ENCODE results near the gene KCNMB1. TPM values are rescaled to one million over a fixed set of nuclear protein-coding genes. Genes with fewer than 3 reads are reported as not detected.

The KCNMB1 gene
- total and polyA plus RNA-seq, 5 donors: 0.97 to 2.8 (median 1.4) TPM

- H3K4me1 ChIP-seq (ENCODE audit: control insufficient read depth, insufficient read depth, low read length): peaks cover 3% of the 10 kb centered on the region
- intact Hi-C loops (cut with DNase I): no loop called here
- WGBS: 60% methylated on average over 5 of the region's 5 CpGs
- H3K9me3 ChIP-seq (ENCODE audit: control insufficient read depth, low read length): no peaks in the 10 kb centered on the region
- DNase-seq (no peak), ATAC-seq (no peak)
- no peak overlapping the region for H3K4me3 ChIP-seq (ENCODE audit: low read length)
- H3K27ac ChIP-seq (ENCODE audit: low read length): no peak overlapping the region
- H3K27me3 ChIP-seq (ENCODE audit: control insufficient read depth, insufficient read depth): no peaks in the 10 kb centered on the region
Observed at GRCh38 chr5:170361616-170362015, 27.6 kb downstream of the KCNMB1 start.

GRCh38 chr5:170361116-170361515, 28.1 kb downstream of the KCNMB1 start:
- intact Hi-C loops (cut with DNase I): no loop called here
- peaks cover 3% of the 10 kb centered on the region for H3K4me1 ChIP-seq (ENCODE audit: control insufficient read depth, insufficient read depth, low read length)
- H3K9me3 ChIP-seq (ENCODE audit: control insufficient read depth, low read length): no peaks in the 10 kb centered on the region
- WGBS: 72% methylated on average over 5 of the region's 5 CpGs
- H3K4me3 ChIP-seq (ENCODE audit: low read length): no peak overlapping the region
- ATAC-seq: no peak
- H3K27me3 ChIP-seq (ENCODE audit: control insufficient read depth, insufficient read depth): no peaks in the 10 kb centered on the region
- no peak overlapping the region for H3K27ac ChIP-seq (ENCODE audit: low read length)
- DNase-seq: no peak

GRCh38 chr5:170360709-170361108, 28.5 kb downstream of the KCNMB1 start:
- no peak overlapping the region for H3K4me3 ChIP-seq (ENCODE audit: low read length)
- no peaks in the 10 kb centered on the region for H3K27me3 ChIP-seq (ENCODE audit: control insufficient read depth, insufficient read depth)
- peaks cover 3% of the 10 kb centered on the region for H3K4me1 ChIP-seq (ENCODE audit: control insufficient read depth, insufficient read depth, low read length)
- no peak overlapping the region for H3K27ac ChIP-seq (ENCODE audit: low read length)
- 69% methylated on average over 8 of the region's 8 CpGs for WGBS
- ATAC-seq (no peak), DNase-seq (no peak)
- no peaks in the 10 kb centered on the region for H3K9me3 ChIP-seq (ENCODE audit: control insufficient read depth, low read length)
- intact Hi-C loops (cut with DNase I): no loop called here

- intact Hi-C loops (cut with DNase I): no loop called here
- Histone ChIP-seq H3K27ac (ENCODE audit: low read length) (no peak overlapping the region), H3K4me3 (ENCODE audit: low read length) (no peak overlapping the region), H3K27me3 (ENCODE audit: control insufficient read depth, insufficient read depth) (no peaks in the 10 kb centered on the region), H3K4me1 (ENCODE audit: control insufficient read depth, insufficient read depth, low read length) (peaks cover 3% of the 10 kb centered on the region), H3K9me3 (ENCODE audit: control insufficient read depth, low read length) (no peaks in the 10 kb centered on the region)
- WGBS: 69% methylated on average over 8 of the region's 8 CpGs
- peak; percentile 44 to 47 for ATAC-seq
- DNase-seq: peak; percentile 52 to 83 (median 78)
Observed at GRCh38 chr5:170357955-170358444, 31.2 kb downstream of the KCNMB1 start.

- 57% methylated on average over 8 of the region's 8 CpGs for WGBS
- no peaks in the 10 kb centered on the region for H3K4me1 ChIP-seq (ENCODE audit: control insufficient read depth, insufficient read depth, low read length)
- ATAC-seq: peak in 1 of 2 donors; percentile 33
Observed at GRCh38 chr5:170355601-170356098, 33.5 kb downstream of the KCNMB1 start.

GRCh38 chr5:170353961-170354360, 35.2 kb downstream of the KCNMB1 start:
- ATAC-seq (no peak), DNase-seq (peak in 2 of 3 donors; percentile 70 to 85)
- H3K27ac ChIP-seq (ENCODE audit: low read length): no peak overlapping the region
- H3K4me1 ChIP-seq (ENCODE audit: control insufficient read depth, insufficient read depth, low read length): no peaks in the 10 kb centered on the region
- intact Hi-C loops (cut with DNase I): no loop called here
- H3K27me3 ChIP-seq (ENCODE audit: control insufficient read depth, insufficient read depth): no peaks in the 10 kb centered on the region
- 70% methylated on average over 9 of the region's 9 CpGs for WGBS
- no peak overlapping the region for H3K4me3 ChIP-seq (ENCODE audit: low read length)
- no peaks in the 10 kb centered on the region for H3K9me3 ChIP-seq (ENCODE audit: control insufficient read depth, low read length)

More at GRCh38 chr5:170355601-170356098, 33.5 kb downstream of the KCNMB1 start:
- DNase-seq: peak in 2 of 3 donors; percentile 65 to 72
- intact Hi-C loops (cut with DNase I): no loop called here
- Histone ChIP-seq H3K4me3 (ENCODE audit: low read length) (no peak overlapping the region), H3K9me3 (ENCODE audit: control insufficient read depth, low read length) (no peaks in the 10 kb centered on the region), H3K27ac (ENCODE audit: low read length) (no peak overlapping the region), H3K27me3 (ENCODE audit: control insufficient read depth, insufficient read depth) (no peaks in the 10 kb centered on the region)

GRCh38 chr5:170353011-170353761, 36.0 kb downstream of the KCNMB1 start:
- Histone ChIP-seq H3K9me3 (ENCODE audit: control insufficient read depth, low read length) (no peaks in the 10 kb centered on the region), H3K27ac (ENCODE audit: low read length) (no peak overlapping the region), H3K4me3 (ENCODE audit: low read length) (no peak overlapping the region), H3K27me3 (ENCODE audit: control insufficient read depth, insufficient read depth) (no peaks in the 10 kb centered on the region), H3K4me1 (ENCODE audit: control insufficient read depth, insufficient read depth, low read length) (no peaks in the 10 kb centered on the region)
- intact Hi-C loops (cut with DNase I): no loop called here
- DNase-seq (no peak), ATAC-seq (peak; percentile 25 to 34)
- WGBS: 21% methylated on average over 18 of the region's 18 CpGs

- Histone ChIP-seq H3K27me3 (ENCODE audit: control insufficient read depth, insufficient read depth) (no peaks in the 10 kb centered on the region), H3K27ac (ENCODE audit: low read length) (no peak overlapping the region), H3K9me3 (ENCODE audit: control insufficient read depth, low read length) (no peaks in the 10 kb centered on the region), H3K4me3 (ENCODE audit: low read length) (no peak overlapping the region), H3K4me1 (ENCODE audit: control insufficient read depth, insufficient read depth, low read length) (no peaks in the 10 kb centered on the region)
- DNase-seq: no peak
- intact Hi-C loops (cut with DNase I): loop anchor here in 1 of 4 donors (5.0 to 10.0 kb wide), 2 partner anchors 73 to 121 kb away; no protein-coding TSS in a partner anchor
- peak; percentile 34 to 47 for ATAC-seq
- WGBS: 38% methylated on average over 11 of the region's 11 CpGs
Observed at GRCh38 chr5:170348137-170348633, 41.0 kb downstream of the KCNMB1 start.

GRCh38 chr5:170347022-170347567, 42.1 kb downstream of the KCNMB1 start:
- Histone ChIP-seq H3K27me3 (ENCODE audit: control insufficient read depth, insufficient read depth) (no peaks in the 10 kb centered on the region), H3K9me3 (ENCODE audit: control insufficient read depth, low read length) (no peaks in the 10 kb centered on the region), H3K27ac (ENCODE audit: low read length) (no peak overlapping the region), H3K4me3 (ENCODE audit: low read length) (no peak overlapping the region), H3K4me1 (ENCODE audit: control insufficient read depth, insufficient read depth, low read length) (no peaks in the 10 kb centered on the region)
- no peak for DNase-seq
- 91% methylated on average over 9 of the region's 9 CpGs for WGBS
- ATAC-seq: no peak
- intact Hi-C loops (cut with DNase I): loop anchor here in 1 of 4 donors (5.0 to 10.0 kb wide), 2 partner anchors 72 to 120 kb away; no protein-coding TSS in a partner anchor

GRCh38 chr5:170345971-170346370, 43.2 kb downstream of the KCNMB1 start:
- Histone ChIP-seq H3K27ac (ENCODE audit: low read length) (no peak overlapping the region), H3K4me3 (ENCODE audit: low read length) (no peak overlapping the region), H3K27me3 (ENCODE audit: control insufficient read depth, insufficient read depth) (no peaks in the 10 kb centered on the region), H3K4me1 (ENCODE audit: control insufficient read depth, insufficient read depth, low read length) (no peaks in the 10 kb centered on the region), H3K9me3 (ENCODE audit: control insufficient read depth, low read length) (no peaks in the 10 kb centered on the region)
- WGBS: 96% methylated on average over 1 of the region's 1 CpG
- intact Hi-C loops (cut with DNase I): loop anchor here in 1 of 4 donors (5.0 to 10.0 kb wide), 2 partner anchors 71 to 119 kb away; no protein-coding TSS in a partner anchor
- DNase-seq (no peak), ATAC-seq (no peak)

- Histone ChIP-seq H3K27ac (ENCODE audit: low read length) (no peak overlapping the region), H3K9me3 (ENCODE audit: control insufficient read depth, low read length) (no peaks in the 10 kb centered on the region), H3K27me3 (ENCODE audit: control insufficient read depth, insufficient read depth) (no peaks in the 10 kb centered on the region), H3K4me3 (ENCODE audit: low read length) (no peak overlapping the region), H3K4me1 (ENCODE audit: control insufficient read depth, insufficient read depth, low read length) (no peaks in the 10 kb centered on the region)
- ATAC-seq (no peak), DNase-seq (no peak)
- WGBS: 96% methylated on average over 3 of the region's 3 CpGs
- intact Hi-C loops (cut with DNase I): loop anchor here in 2 of 4 donors (5.0 to 10.0 kb wide), 2 partner anchors 68 to 76 kb away; no protein-coding TSS in a partner anchor
Observed at GRCh38 chr5:170343177-170343576, 46.0 kb downstream of the KCNMB1 start.
